HT1080 (cell line): ENCODE data around the gene GRIA1. TPM values are rescaled to one million over a fixed set of nuclear protein-coding genes. Genes with fewer than 3 reads are reported as not detected.

ENCODE experiments used
- DNase-seq: peaks from one replicate; pipeline ENCODE4 v3.0.0-alpha.2; 2015; ENCODE audit warnings: low read depth
- total RNA-seq: library from RNA; depleted of rRNA; stranded (reverse); fragments of >200 nt; shearing (Covaris generic); gene quantifications from 2 replicates; pipeline ENCODE4 v1.2.3, GENCODE V29; 2014

The GRIA1 gene
- total RNA-seq, 1 experiment from 2014 or later, result 0.13 TPM

- peak; percentile 53 for DNase-seq
Measured at GRCh38 chr5:153496835-153497234, 6.4 kb downstream of the GRIA1 start.

DNA sequence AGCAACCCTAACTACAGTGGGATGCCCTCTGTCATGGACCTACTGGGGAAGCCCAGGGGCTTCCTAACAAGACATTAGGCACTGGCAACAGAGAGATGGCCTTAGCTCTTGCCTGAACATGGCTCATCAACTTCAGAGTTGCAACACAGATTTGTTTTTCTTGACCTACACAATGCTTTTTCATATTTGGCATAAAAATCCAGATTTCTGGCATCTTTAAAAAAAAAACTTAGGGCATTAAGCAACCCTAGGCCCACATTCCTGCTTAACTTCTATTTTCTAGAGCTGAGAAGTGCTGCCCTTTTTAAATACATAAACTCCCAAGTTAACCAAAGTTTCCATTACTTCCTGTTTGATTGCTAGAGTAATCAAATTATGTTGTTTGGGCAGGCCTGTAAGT, 8.0 kb downstream of the GRIA1 start:
- no peak for DNase-seq

DNA sequence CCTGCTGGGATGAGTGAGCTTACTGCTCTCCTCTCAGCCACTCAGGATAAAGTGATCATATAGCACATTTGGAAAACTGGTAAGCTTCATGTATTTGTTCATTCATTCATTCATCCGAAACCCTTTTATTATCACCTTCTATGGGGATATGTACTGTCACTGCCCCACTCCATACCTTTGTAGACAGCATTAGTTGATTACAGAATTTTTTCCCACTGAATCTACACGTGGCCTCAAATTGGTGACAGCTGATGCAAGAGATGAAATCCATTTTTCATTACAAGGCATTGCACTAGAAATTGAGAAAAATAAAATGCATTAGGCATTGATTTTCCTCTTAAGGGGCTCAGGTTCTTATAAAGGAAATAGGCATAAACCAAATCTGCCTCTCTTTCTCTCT, 9.7 kb downstream of the GRIA1 start:
- DNase-seq, result no peak

DNA sequence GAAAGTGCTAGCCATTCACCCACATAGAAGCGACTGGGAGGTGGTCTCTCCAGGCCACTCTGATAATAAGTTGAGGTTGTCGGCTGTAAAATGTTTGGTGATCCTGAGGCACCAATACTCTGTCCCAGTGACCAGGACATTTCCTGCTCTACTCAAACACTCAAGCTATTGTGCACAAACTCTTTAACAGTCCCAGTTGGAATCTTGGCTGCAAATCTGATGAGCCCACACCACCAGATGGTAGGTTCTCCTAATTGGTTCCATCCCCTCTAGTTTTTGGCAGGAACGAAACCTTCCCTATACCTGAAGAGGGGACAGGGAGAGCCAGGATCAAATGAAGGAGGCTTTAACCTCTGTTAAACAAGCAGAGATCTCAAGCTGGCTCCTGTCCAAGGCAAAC, 14.3 kb downstream of the GRIA1 start:
- DNase-seq, result no peak

GRCh38 chr5:153508700-153509099, 18.2 kb downstream of the GRIA1 start:
- DNase-seq, result no peak

GRCh38 chr5:153511622-153512021, 21.2 kb downstream of the GRIA1 start:
- no peak for DNase-seq

- DNase-seq, result no peak
Measured at GRCh38 chr5:153513156-153513555, 22.7 kb downstream of the GRIA1 start.

DNA sequence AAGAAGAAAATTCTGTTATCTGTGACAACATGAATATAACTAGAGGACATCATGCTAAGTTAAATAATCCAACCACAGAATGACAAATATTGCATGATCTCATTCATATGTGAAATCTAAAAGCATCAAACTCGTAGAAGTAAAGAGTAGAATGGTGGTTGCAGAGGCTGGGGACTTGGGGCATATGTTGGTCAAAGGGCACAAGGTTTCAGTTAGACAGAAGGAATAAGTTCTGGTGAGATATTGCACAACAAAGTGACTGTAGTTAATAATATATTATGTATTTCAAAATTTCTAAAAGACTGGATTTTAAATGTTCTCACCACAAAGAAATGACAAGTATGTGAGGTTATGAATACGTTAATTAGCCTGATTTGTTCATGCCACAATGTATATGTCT, 24.8 kb downstream of the GRIA1 start:
- DNase-seq, result no peak

DNA sequence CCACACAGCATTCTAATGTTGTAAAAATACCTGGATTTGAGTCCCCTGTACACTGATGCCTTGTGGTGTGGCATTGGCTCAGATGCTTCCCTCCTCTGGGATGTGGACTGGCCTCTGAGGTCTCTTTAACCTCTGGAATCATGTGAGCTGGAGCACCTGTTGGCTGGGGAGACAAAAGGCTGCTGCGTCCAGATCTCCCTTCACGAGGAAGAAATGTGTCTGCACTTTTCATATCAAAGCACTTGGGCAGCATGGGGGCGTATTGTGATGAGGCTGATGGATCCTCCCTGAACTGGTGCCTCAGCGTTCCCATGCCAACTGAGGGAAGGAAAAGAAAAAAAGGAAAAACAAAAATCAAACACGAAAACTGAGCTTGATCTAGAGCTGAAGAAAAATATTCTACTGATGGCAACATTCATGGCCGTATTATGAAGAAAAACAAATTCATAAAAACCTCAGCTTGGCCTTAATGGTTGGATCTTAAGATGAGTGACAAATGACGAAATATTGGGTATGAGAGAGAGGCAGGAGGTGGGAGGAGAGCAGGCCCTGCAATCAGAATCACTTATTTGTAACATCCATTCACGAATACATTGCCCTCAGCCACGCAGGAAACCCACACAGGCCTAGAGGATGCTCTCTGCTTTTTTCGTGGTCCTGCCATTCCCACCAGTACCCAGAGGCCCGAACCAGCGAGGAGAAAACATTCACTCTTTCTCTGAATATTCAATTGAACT, 26.2 kb downstream of the GRIA1 start:
- no peak for DNase-seq

DNA sequence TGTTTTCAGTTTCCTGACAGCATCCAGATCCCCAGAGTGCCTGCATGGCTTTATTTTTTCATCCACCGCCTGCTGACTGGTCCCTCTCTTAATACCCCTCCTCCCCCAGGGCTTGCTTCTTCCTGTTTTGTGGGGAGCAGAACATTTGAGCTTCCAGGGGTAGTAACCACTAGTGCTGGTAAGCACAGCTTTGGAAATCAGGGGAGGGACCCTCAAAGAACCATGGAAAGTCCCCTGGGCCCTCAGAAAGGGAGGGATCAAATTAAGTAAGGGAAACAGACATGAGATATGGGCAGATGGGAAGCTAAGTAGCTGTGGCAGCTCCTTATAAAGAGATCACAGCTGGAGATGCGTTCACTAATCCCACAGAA, 26.8 kb downstream of the GRIA1 start:
- no peak for DNase-seq

DNA sequence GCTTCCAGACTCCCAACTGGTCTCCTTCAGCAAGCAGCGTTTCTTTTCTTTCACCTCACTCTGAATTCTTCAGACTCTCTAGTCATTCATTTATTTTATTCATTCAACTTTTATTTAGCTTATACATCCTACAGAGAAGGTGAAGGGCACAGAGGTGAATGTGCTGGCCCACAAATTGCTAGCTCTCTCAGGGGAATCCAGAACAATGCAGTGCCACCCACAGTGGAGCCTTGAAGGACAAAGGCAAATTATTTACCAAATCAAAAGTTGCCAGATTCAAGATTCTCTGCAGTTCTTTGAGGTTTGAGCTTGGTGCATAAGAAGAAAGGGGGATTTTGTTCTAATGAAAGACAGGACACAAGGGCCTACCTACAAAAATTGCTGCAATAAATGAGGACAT, 29.7 kb downstream of the GRIA1 start:
- DNase-seq, result no peak

GRCh38 chr5:153520952-153521351, 30.5 kb downstream of the GRIA1 start:
- DNase-seq, result peak; percentile 2

DNA sequence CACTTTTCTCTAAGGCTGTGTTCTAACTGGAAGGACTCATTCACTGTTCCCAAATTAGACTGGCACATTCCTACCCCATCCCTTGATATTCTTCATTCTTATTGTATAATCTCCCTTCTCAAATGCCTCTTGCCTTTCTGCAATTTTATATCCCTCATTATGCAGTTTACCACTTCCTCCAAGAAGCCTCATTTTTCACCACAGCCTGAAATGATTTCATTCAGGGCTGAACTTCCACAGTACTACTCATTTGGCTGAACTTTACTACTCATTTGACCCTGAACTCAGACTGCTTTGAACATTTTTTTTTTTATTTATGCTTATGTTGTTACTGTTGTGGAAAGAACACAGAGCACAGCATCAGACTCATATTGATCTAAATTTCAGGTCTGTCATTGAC, 32.7 kb downstream of the GRIA1 start:
- DNase-seq, result peak; percentile 73

DNA sequence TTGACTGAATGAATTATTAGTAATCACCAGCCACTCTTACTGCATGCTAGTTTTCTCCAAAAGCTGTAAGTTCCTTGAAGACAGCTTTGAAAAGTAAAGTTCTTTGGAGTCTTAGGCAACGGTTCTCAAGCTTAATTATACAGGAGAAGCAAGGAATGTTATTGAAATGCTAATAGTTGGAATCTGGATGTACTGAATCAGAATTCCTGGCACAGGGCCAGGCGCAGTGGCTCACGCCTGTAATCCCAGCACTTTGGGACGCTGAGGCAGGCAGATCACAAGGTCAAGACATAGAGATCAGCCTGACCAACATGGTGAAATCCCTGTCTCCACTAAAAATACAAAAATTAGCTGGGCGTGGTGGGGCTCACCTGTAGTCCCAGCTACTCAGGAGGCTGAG, 33.4 kb downstream of the GRIA1 start:
- peak; percentile 46 for DNase-seq

GRCh38 chr5:153525536-153525935, 35.1 kb downstream of the GRIA1 start:
- no peak for DNase-seq

GRCh38 chr5:153530357-153531143, 40.1 kb downstream of the GRIA1 start:
- no peak for DNase-seq

- DNase-seq, result no peak
Measured at GRCh38 chr5:153533546-153533945, 43.1 kb downstream of the GRIA1 start.

DNA sequence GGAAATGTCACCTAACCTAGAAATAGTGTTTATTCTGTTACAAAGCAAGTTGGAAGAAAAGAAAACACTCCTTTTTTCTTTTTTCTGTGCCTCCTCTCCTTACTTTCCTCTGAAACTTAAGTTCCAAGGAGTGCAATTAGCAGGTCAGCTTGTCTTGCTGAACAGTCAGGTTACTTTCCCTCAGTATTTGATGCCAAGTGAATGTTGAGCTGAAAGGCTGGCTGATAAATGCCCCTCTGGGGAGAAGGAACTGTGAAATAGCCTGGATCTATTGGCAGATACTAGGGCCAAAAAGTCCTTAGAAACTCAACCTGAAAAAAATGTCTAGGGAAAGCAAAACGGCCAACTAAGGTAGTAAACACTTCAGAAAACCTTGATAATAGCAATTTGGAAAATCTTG, 43.6 kb downstream of the GRIA1 start:
- no peak for DNase-seq

- no peak for DNase-seq
Measured at GRCh38 chr5:153537207-153537606, 46.7 kb downstream of the GRIA1 start.

GRCh38 chr5:153539983-153540382, 49.5 kb downstream of the GRIA1 start:
- DNase-seq, result no peak

- DNase-seq, result peak; percentile 77
Measured at GRCh38 chr5:153542536-153542935, 52.1 kb downstream of the GRIA1 start.

- DNase-seq, result peak; percentile 54
Measured at GRCh38 chr5:153543288-153543687, 52.8 kb downstream of the GRIA1 start.

DNA sequence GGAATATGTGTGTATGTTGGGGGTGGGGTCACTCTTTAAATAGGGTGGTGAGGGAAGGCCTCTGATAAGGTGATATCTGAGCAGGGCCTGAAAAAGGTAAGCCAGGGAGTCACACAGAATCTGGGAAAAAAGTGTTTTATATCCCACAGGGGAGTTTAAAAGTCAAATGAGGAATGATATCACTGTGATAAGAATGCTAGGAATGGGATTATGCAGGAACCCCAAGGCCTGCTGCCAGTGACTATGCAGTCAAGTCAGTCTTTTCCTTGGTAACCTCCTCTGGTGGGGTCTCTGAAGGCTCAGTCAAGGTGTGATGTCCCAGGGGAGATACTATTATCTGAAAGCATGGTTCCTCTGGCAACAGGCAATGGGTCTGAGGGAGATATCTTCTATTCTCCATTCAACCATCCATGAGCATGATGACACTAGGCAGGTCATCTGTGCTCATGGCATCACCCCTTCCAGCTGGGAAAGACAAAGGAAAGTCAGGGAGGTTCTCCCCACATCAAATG, 53.5 kb downstream of the GRIA1 start:
- no peak for DNase-seq
